Measurements from ENCODE around the gene BIRC5. TPM values are rescaled to one million over a fixed set of nuclear protein-coding genes. Genes with fewer than 3 reads are reported as not detected.
A peak's percentile ranks its signal among the peaks of the same experiment; 100 is the strongest.

The BIRC5 gene
- total RNA-seq, 4 donors from 2014 or later: 2.4 to 6.5 (median 5.7) TPM

GRCh38 chr17:78271419-78272170 lies 57.5 kb downstream of the BIRC5 start:
- Histone ChIP-seq H3K27me3 (no peaks in the 10 kb centered on the region), H3K36me3 (no peaks in the 10 kb centered on the region), H3K4me3 (no peak overlapping the region), H3K27ac (no peak overlapping the region), H3K4me1 (peaks cover 0 to 22% (median 6%) of the 10 kb centered on the region in 4 donors), H3K9me3 (no peaks in the 10 kb centered on the region)
- peak in 1 of 3 donors; percentile 38 for DNase-seq
- TF ChIP-seq CTCF (IDR thresholded peaks at IDR 0.05) (no peak), POLR2A (IDR thresholded peaks at IDR 0.05) (no peak)

GRCh38 chr17:78272181-78272913 lies 58.3 kb downstream of the BIRC5 start:
- Histone ChIP-seq H3K4me3 (no peak overlapping the region), H3K4me1 (peaks cover 0 to 22% (median 6%) of the 10 kb centered on the region in 4 donors)

GRCh38 chr17:78272914-78273258 lies 58.8 kb downstream of the BIRC5 start:
- no peaks in the 10 kb centered on the region for H3K9me3 ChIP-seq
- DNase-seq: no peak
- H3K27me3 ChIP-seq: no peaks in the 10 kb centered on the region
- no peak overlapping the region for H3K4me3 ChIP-seq
- TF ChIP-seq CTCF (IDR thresholded peaks at IDR 0.05) (no peak), POLR2A (IDR thresholded peaks at IDR 0.05) (no peak)
- peaks cover 0 to 23% (median 6%) of the 10 kb centered on the region in 4 donors for H3K4me1 ChIP-seq
- no peaks in the 10 kb centered on the region for H3K36me3 ChIP-seq
- H3K27ac ChIP-seq: peak overlapping the region in 3 of 4 donors; percentile 1 to 50 (median 27)

More at GRCh38 chr17:78272181-78272913, 58.3 kb downstream of the BIRC5 start:
- no peaks in the 10 kb centered on the region for H3K27me3 ChIP-seq
- no peaks in the 10 kb centered on the region for H3K9me3 ChIP-seq
- peak; percentile 66 to 88 (median 74) for DNase-seq
- TF ChIP-seq POLR2A (IDR thresholded peaks at IDR 0.05) (peak in 1 of 2 donors; percentile 18), CTCF (IDR thresholded peaks at IDR 0.05) (no peak)
- no peaks in the 10 kb centered on the region for H3K36me3 ChIP-seq
- H3K27ac ChIP-seq: peak overlapping the region in 3 of 4 donors; percentile 1 to 50 (median 27)

GRCh38 chr17:78273813-78274212 lies 59.8 kb downstream of the BIRC5 start:
- Histone ChIP-seq H3K36me3 (no peaks in the 10 kb centered on the region), H3K9me3 (no peaks in the 10 kb centered on the region), H3K4me3 (no peak overlapping the region), H3K4me1 (peaks cover 0 to 24% (median 10%) of the 10 kb centered on the region in 4 donors), H3K27ac (no peak overlapping the region), H3K27me3 (no peaks in the 10 kb centered on the region)
- TF ChIP-seq CTCF (IDR thresholded peaks at IDR 0.05): no peak
- no peak for DNase-seq

Small RNA genes lying within 50 kb of the gene (small RNA-seq; reads per million reads assigned to genes)
- 0 reads per million in 2 donors for gene AC087645.1

Other genes with a start within 250 kb of the BIRC5 start
- 100 to 1,000 TPM in 1 of 4 donors, 10 to 100 TPM in 3; 54.5 to 107 (median 94.9) TPM for gene TMC6, start 85.5 kb upstream of the BIRC5 start, total RNA-seq
- gene TMC8, start 83.5 kb upstream of the BIRC5 start, total RNA-seq: 10 to 100 TPM in 3 of 4 donors, 1 to 10 TPM in 1; 10.0 to 66.8 (median 22.5) TPM
- gene C17orf99, start 67.9 kb upstream of the BIRC5 start, total RNA-seq: 1 to 10 TPM in 1 of 4 donors, not detected in 3; 1.6 TPM
- 10 to 100 TPM; 51.2 to 87.2 (median 77.3) TPM for gene SYNGR2, start 45.7 kb upstream of the BIRC5 start, total RNA-seq
- 10 to 100 TPM in 2 of 4 donors, 1 to 10 TPM in 2; 6.2 to 46.2 (median 10.1) TPM for gene TK1, start 27.2 kb upstream of the BIRC5 start, total RNA-seq
- gene AFMID, start 26.9 kb upstream of the BIRC5 start, total RNA-seq: 10 to 100 TPM; 28.2 to 98.2 (median 51.7) TPM
- not detected for gene TMEM235, start 17.4 kb downstream of the BIRC5 start, total RNA-seq
- gene SOCS3, start 145.8 kb downstream of the BIRC5 start, total RNA-seq: 100 to 1,000 TPM in 1 of 4 donors, 10 to 100 TPM in 2, 1 to 10 TPM in 1; 3.2 to 125 (median 20.8) TPM
- gene PGS1, start 164.4 kb downstream of the BIRC5 start, total RNA-seq: 100 to 1,000 TPM in 3 of 4 donors, 10 to 100 TPM in 1; 32.4 to 149 (median 116) TPM